GM18499 (cell line): ENCODE results near the gene RASIP1.
"Not testable (repeated sequence)": the region's sequence is repeated elsewhere in the genome, so short reads cannot be mapped to it uniquely, and the experiment has no call there.

Experiments used
- ATAC-seq: cut with Tn5 transposase; IDR thresholded peaks from one replicate; pipeline ENCODE4 v1.9.1; 2021; ENCODE audit warnings: moderate number of reproducible peaks; ENCODE audit not compliant: insufficient read depth, unreplicated experiment

The RASIP1 gene, protein sequence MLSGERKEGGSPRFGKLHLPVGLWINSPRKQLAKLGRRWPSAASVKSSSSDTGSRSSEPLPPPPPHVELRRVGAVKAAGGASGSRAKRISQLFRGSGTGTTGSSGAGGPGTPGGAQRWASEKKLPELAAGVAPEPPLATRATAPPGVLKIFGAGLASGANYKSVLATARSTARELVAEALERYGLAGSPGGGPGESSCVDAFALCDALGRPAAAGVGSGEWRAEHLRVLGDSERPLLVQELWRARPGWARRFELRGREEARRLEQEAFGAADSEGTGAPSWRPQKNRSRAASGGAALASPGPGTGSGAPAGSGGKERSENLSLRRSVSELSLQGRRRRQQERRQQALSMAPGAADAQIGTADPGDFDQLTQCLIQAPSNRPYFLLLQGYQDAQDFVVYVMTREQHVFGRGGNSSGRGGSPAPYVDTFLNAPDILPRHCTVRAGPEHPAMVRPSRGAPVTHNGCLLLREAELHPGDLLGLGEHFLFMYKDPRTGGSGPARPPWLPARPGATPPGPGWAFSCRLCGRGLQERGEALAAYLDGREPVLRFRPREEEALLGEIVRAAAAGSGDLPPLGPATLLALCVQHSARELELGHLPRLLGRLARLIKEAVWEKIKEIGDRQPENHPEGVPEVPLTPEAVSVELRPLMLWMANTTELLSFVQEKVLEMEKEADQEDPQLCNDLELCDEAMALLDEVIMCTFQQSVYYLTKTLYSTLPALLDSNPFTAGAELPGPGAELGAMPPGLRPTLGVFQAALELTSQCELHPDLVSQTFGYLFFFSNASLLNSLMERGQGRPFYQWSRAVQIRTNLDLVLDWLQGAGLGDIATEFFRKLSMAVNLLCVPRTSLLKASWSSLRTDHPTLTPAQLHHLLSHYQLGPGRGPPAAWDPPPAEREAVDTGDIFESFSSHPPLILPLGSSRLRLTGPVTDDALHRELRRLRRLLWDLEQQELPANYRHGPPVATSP

DNA sequence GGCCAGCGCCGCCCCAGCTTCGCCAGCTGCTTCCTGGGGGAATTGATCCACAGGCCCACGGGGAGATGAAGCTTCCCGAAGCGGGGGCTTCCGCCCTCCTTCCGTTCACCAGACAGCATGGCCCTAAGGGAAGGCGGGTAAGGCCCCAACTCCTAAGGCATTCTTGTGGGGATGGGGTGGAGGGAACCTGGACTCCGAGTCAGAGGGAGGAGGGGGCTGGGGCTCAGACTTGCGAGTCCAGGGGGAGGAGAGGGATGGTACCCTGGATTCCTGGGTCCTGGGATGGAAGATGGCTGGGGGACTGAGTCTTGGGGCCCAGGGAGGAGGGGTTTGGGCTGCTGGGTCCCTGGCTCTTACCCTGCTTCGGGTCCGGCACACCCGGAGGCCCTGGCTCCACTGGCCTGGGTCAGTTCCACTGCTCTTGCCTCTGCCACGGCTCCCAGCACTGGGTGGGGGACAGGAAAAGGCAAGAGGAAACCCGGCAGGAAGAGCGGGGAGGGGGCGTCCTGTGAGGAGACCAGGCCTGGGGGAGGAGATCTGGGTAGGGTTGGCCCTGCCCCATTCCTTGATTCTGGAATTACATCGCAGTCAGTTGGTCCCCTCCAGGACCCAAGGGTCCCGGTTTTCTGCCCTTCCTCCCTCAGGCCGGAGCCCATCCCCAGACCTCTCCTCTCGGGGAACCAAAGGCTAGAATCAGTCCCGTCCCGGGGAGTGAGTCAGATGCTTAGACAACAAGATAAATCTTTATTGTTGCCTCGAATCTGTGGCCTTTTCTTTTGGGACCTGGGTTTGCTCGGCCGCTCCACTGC is at the start of gene RASIP1:
RASIP1 (minus strand) TSS at position 447 of the 809 bp plus-strand sequence; CDS start at position 119, 328 bp downstream.
- no peak for ATAC-seq

DNA sequence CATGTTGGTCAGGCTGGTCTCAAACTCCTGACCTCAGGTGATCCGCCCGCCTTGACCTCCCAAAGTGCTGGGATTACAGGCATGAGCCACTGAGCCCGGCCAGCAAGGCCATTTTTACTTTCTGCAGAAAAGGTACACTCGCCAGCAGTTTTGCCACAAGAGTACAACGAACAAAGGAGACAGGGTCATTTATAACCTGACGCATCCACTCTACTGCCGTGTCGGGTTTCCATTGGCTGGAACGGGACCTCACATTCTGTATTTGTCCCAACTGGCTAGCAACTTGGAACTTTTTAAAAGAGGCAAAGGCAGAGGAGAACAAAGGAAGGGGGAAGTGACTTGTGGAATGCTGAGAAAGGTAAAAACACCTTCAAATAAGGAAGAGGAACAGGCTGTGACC is 46.9 kb upstream of the RASIP1 start:
- ATAC-seq = not testable (repeated sequence)

DNA sequence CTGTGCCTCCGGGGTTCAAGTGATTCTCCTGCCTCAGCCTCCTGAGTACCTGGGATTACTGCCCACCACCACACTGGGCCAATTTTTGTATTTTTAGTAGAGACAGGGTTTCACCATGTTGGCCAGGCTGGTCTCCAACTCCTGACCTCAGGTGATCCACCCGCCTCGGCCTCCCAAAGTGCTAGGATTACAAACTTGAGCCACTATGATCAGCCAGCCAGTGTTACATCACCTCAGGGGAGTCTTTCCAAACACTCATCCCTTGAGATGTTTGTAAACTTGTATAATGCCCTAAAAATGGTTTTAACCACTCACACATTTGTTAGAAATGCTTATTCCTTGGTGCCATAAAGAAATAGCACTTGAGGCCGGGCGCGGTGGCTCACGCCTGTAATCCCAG is 46.0 kb upstream of the RASIP1 start:
- not testable (repeated sequence) for ATAC-seq

DNA sequence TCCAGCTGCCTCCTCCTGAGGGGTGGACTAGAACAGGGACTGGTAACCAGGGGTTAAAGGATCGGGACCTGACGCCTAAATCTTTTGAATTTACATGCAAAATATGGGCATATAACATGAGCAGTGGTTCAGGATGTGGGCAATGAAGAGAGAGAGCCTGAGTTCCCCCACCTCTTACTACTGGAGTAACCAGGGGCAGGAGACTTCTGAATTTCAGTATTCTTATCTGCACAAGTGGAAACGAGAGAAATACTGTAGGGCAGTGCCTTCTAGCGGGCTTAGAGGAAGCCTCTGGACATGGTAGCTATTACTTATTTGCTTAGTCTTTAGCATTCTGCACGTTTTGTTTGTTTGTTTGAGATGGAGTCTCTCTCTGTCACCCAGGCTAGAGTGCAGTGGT is 44.1 kb upstream of the RASIP1 start:
- ATAC-seq = no peak

DNA sequence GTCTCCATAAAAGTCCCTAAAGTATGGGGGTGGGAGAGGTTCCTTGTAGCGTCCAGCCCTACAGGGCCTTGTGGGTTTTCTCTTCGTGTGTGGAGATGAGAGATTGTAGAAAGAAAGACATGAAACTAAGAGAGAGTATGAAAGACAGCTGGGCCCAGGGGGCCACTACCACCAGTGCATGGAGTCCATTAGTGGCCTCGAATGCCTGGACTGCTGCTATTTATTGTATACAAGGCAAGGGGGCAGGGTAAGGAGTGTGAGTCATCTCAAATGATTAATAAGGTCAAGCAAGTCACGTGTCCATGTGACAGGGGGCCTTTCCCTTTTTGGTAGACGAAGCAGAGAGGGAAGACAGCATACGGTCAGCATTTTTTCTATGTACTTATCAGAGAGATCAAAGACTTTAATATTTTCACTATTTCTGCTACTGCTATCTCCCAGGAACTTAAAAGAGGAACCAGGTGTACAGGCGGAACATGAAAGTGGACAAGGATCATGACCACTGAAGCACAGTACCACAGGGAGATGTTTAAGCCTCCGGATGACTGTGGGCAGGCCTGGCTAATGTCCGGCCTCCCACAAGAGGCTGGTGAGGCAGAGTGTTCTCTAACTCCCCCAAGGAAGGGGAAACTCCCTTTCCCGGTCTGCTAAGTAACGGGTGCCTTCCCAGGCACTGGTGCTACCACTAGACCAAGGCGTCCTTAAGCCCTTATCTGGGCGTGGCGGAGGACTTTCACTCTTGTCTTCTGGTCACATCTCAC is 40.4 kb upstream of the RASIP1 start:
- no peak for ATAC-seq

DNA sequence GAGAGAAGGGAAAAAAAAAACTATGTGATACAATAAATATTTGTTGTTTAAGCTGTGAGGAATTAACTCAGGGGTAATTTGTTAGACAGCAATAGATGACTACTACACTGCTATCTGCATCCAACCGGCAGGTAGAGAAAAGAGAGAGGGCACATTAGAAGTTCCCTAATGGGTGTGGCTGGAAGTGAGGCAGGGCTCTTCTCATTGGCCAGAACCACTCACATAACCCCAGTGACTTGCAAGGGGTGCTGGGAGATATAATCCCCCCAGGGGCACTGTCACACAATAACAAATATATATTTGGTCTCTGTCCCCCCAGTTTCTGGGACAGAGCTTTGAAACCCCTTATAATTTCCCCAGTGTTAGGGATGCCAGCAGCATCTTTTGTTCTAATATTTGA is 39.2 kb upstream of the RASIP1 start:
- no peak for ATAC-seq

DNA sequence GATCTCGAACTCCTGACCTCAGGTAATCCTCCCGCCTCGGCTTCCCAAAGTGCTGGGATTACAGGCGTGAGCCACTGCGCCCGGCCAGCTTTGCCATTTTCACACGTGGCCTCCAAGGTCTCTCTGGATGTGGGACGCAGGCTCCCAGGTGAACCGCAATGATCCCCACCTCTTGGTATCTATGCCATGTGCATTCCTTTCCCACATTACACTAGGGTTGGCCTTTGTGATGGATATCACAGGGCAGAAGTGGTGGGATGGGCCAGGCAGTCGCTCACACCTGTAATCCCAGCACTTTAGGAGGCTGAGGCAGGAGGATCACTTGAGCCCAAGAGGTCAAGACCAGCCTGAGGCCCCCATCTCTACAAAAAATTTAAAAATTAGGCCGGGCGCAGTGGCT is 37.3 kb upstream of the RASIP1 start:
- ATAC-seq = no peak

DNA sequence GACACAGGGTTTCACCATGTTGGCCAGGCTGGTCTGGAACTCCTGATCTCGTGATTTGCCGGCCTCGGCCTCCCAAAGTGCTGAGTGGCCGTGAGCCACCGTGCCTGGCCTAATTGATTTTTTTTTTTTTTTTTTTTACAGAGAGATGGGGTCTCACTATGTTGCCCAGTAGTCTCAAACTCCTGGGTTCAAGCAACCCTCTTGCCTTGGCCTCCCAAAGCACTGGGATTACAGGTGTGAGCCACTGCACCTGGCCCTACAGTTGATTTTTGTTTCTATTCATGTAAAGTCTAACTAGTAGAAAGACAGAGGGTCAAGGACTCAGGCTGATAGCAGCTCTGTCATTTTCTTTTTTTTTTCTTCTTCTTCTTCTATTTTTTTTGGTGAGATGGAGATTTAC is 36.7 kb upstream of the RASIP1 start:
- ATAC-seq = no peak

DNA sequence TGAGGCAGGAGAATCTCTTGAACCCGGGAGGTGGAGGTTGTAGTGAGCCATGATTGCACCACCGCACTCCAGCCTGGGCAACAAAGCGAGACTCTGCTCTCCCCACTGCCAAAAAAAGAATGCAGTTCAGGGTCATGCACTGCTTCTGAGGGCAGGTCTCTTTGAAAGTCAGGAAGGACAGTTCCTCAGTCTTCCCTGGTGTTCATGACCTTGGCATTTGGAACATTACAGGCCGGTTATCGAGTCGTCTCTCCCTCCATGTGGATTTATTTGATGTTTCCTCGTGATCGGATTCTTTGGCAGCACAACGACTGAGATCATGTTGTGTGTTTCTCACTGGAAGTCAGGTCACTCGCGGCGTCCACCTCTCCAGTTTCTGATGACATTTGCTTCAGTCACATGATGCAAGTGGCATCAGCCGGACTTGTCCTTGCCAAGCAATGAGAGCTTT is 32.1 kb upstream of the RASIP1 start:
- no peak for ATAC-seq

DNA sequence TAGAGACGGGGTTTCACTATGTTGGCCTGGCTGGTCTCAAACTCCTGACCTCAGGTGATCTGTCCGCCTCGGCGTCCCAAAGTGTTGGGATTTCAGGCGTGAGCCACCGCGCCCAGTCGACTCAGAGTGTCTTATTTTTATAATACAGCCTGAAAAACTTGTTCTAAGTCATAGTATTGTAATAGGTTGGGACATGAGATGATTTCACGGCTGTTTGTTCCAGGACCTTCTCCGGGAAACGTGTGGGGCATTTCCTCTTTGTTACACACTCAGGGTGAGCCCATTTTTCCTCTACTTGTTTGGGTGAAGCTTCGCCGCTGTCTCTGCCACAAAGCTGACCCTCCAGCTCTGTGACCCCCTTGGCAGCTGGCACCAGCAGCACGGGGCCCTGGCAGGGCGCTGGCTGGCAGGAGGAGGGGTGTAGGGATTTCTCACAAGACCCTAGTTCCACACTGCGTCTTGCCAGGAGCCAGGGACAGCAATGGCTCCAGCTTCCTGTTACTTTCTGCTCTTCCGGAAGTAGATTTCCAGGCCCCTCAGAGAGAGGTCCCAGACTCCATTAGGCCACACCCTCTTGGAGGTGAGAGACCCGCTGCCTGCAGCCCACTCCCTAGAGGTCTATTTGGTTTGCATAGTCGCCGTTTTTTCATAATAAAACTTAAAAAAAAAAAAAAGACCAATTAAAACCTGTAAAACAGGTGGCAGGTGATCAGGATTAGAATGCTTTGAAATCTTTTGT is 30.5 kb upstream of the RASIP1 start:
- ATAC-seq = no peak

DNA sequence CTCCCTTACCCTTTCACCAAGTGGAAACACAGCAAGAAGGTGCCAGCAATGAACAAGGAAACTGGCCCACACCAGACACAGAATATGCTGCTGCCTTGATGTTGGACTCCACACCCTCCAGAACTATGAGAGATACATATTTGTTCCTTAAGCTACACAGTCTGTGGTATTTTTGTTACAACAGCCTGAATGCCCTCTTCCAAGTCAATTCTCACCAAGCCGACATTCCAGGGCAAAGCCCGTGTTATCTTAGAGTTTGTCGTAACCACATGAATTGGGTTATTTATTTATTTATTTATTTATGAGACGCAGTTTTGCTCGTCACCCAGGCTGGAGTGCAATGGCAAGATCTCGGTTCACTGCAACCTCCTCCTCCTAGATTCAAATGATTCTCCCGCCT is 29.9 kb upstream of the RASIP1 start:
- no peak for ATAC-seq

DNA sequence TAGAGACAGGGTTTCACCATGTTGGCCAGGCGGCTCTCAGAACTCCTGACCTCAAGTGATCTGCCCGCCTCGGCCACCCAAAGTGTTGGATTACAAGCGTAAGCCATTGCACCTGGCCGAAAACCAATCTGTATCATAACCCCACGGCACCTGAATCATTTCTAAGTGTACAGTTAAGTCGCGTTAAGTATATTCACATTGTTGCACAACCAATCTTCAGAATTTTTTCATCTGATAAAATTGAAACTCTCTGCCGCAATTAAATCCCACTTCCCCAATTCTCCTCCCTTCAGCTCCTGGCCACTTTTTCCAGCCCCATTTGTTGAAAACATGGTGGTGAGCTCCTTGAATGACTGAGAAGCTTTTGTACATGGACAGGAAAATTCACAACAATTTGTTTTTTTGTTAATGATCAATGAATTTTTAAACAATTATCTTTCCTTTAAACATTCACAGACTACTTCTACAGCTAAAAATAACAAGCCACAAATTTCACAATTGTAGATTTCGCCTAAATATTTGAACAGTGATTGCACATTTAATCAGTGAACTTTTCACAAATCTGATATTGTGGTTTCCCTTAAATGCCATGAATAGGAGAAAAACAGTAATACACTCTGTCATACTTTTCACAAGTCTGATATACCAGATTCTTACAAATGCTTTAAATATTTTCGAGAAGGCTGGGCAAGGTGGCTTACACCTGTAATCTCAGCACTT is 28.7 kb upstream of the RASIP1 start:
- no peak for ATAC-seq

DNA sequence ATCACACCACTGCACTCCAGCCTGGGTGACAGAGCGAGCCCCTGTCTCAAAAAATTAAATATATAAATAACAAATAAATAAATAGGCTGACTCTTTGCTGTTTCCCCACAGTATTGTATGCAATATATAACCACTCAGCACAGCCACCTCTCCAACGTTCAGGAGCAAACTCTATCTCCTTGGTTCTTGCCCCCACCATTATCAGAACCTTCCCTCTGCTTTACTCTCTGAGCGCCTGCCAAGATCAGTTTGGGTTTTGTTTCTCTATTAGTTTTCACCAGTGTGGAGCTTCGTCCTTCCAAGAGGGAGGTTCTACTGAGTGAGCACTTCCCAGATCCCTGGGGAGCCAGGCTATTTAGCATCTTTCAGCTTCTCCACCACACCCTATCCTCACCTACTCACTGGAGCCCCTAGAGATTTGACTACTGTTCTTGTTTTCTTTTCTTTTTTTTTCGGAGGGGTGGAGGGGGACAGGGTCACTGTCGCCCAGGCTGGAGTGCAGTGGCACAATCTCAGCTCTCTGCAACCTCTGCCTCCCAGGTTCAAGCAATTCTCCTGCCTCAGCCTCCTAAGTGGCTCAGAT is 27.9 kb upstream of the RASIP1 start:
- ATAC-seq = not testable (repeated sequence)

DNA sequence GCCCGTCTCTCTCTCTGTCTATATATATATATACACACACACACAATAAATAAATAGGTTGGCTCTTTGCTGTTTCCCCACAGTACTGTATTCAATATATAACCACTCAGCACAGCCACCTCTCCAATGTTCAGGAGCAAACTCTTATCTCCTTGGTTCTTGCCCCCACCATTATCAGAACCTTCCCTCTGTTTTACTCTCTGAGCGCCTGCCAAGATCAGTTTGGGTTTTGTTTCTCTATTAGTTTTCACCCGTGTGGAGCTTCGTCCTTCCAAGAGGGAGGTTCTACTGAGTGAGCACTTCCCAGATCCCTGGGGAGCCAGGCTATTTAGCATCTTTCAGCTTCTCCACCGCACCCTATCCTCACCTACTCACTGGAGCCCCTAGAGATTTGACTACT is 25.4 kb upstream of the RASIP1 start:
- ATAC-seq = not testable (repeated sequence)

DNA sequence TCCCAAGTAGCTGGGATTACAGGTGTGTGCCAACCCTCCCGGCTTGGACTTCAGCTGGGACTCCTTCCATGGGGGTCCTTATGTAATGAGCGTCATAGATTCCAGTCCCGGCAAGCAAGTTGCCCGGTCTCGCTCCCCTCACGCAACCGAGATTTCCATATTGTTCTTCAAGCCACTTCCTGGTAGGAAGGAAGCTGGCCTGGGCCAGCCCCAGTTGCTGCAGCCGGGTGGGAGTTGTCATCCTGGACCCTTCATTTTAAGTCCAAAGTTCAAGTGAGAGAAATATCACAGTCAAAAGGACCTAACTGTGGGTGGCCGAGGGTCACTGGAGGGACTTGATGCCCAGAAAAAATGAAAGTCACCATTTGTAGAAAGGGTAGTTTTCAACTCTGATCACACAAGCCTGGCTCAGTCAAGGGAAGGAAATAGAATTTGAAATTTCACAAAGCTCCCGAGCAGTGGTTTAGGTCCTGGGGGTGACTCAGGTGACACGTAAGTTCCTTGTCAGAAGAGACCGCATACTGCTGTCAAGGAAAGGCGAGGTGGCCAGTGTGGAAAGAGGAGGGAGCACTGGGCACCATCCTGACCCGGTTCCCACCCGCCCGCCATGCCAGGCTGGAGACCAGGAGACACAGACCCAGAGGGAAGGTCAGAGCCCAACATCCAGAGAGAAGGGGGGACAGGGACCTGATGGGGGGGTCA is 20.2 kb upstream of the RASIP1 start:
- ATAC-seq = no peak

DNA sequence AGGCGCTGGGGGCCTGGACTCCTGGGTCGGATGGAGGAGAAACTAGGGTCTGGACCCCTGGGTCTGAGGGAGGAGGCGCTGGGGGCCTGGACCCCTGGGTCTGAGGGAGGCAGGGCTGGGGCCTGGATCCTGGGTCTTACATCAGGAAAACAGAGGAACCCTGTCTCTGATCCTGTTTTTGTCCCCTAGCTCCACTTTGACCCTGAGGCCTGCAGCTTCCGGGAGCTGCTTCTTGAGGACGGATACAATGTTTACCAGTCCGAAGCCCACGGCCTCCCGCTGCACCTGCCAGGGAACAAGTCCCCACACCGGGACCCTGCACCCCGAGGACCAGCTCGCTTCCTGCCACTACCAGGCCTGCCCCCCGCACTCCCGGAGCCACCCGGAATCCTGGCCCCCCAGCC is 17.3 kb upstream of the RASIP1 start:
- ATAC-seq = no peak

DNA sequence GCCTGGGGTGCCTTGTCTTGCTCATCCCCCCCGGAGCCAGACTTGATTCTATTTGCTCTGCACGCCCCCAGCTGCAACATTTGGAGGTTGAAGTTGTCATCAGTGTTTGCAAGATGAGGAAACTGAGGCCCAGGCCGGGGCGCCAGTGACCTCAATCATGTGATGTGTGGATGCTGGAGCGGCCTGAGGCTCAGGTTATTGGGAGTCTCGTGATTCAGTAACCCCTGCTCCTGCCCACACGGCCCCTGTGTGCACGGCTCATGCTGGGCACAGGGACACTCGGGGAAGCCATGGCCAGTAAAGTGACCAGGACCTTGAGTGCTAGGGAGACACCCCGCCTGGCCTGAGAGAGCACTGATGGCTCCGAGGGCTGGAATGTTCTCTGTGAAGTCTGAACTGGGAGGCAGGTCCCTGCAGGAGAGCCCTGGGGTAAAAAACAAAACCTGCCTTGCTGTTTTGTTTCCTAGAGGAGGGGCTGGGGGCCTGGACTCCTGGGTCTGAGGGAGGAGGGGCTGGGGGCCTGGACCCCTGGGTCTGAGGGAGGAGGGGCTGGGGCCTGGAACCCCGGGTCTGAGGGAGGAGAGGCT is 16.8 kb upstream of the RASIP1 start:
- ATAC-seq = no peak
